HAP-1 (cell line): ENCODE measurements around the gene MND1.

Source experiments
- DNase-seq, 2 experiments: peaks; one replicate each; pipeline ENCODE4 v3.0.0-alpha.2; 2016 to 2020; ENCODE audit warnings: low spot score in 2 of 2
- H3K27me3 ChIP-seq: fragments of 250-450 bp; sonication (Bioruptor Pico); 2 replicates; pipeline ENCODE4 v1.5.1; 2020; ENCODE audit warnings: low read depth, mild to moderate bottlenecking, moderate library complexity
- H3K36me3 ChIP-seq: fragments of 250-450 bp; sonication (Bioruptor Pico); replicated peaks from 2 replicates; pipeline ENCODE4 v1.5.1; 2020; ENCODE audit warnings: mild to moderate bottlenecking
- H3K4me1 ChIP-seq: fragments of 250-450 bp; sonication (Bioruptor Pico); 2 replicates; pipeline ENCODE4 v1.5.1; 2020; ENCODE audit warnings: mild to moderate bottlenecking
- H3K4me3 ChIP-seq: fragments of 250-450 bp; sonication (Bioruptor Pico); 2 replicates; pipeline ENCODE4 v1.5.1; 2020; ENCODE audit warnings: mild to moderate bottlenecking, moderate library complexity
- H3K9me3 ChIP-seq: fragments of 250-450 bp; sonication (Bioruptor Pico); 2 replicates; pipeline ENCODE4 v1.5.1; 2020; ENCODE audit warnings: mild to moderate bottlenecking, moderate library complexity
- in situ Hi-C: fragments of 300-500 bp; cut with MboI; formaldehyde crosslinking; loops from 3 replicates; pipeline ENCODE4 v1.14.3; 2020; ENCODE audit warnings: low sequenced_read_pairs, inconsistent platforms, mixed read lengths

Gene MND1

DNA sequence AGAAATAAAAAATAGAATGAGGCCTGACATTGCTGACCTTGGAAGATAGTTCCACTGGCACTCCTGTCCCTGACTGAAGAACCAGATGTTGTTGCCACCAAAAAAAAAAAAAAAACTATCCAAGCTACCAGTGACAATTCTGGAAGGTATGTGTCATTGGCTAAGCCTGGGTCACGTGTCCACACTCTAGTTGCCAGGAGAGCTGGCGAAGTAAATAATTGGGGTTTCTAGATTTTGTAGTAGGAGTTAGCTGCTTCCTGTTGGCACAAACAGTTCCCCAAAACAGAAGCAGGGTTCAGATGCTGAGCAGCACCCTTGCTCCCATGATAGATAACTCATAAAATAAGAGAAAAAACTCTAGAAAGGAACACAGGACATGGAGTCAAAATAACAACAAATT is 20.5 kb downstream of the MND1 start:
- in situ Hi-C loops, result no loop called here
- Histone ChIP-seq H3K4me3 (no peak overlapping the region), H3K9me3 (no peaks in the 10 kb centered on the region; the same call in 1 of the 2 replicates), H3K36me3 (peaks cover 55% of the 10 kb centered on the region), H3K27me3 (no peaks in the 10 kb centered on the region), H3K4me1 (no peaks in the 10 kb centered on the region)
- no peak for DNase-seq

DNA sequence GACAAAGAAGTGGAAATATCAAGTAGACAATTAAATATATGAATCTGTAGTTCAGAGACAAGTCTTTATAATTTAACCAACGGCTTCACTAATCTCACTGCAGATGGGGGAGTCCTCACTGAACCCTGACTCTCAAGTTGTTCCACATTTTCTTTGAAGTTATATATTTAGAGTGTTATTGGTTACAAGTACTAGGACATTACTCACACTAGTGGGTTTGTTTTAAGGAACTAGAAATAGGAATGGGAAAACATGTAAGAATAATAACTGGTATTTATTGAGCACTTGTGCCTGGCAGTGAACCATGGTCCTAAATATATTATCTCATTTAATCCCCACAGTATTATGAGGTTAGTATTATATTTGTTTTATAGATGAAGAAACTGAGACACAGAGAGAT is 22.0 kb downstream of the MND1 start:
- in situ Hi-C loops, result no loop called here
- no peak overlapping the region for H3K4me3 ChIP-seq
- no peaks in the 10 kb centered on the region for H3K4me1 ChIP-seq
- H3K9me3 ChIP-seq, result no peaks in the 10 kb centered on the region; the same call in 1 of the 2 replicates
- peaks cover 60% of the 10 kb centered on the region for H3K36me3 ChIP-seq
- H3K27me3 ChIP-seq, result no peaks in the 10 kb centered on the region
- no peak for DNase-seq

GRCh38 chr4:153367092-153367491 is 22.6 kb downstream of the MND1 start:
- DNase-seq, result no peak
- in situ Hi-C loops, result no loop called here

DNA sequence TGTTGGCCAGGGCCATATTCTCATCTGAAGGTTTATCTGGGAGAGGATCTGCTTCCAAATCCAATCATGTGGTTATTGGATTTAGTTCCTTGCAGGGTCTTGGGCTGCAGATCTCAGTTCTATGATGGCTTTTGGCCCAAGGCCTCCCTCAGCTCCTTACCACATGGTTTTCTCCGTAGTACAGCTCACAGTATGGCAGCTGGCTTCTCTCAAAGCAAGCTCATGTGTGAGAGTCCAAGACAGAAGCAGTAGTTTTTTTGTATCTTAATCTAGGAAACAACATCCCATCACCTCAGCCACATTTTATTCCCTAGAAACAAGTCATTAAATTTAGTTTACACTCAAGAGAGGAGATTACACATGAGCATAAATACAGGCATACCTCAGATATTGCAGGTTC is 24.5 kb downstream of the MND1 start:
- Histone ChIP-seq H3K36me3 (peaks cover 54% of the 10 kb centered on the region), H3K27me3 (no peaks in the 10 kb centered on the region), H3K4me3 (no peak overlapping the region), H3K4me1 (no peaks in the 10 kb centered on the region), H3K9me3 (no peaks in the 10 kb centered on the region; the same call in 1 of the 2 replicates)
- in situ Hi-C loops, result no loop called here
- no peak for DNase-seq

More at GRCh38 chr4:153367092-153367491, 22.6 kb downstream of the MND1 start:
- Histone ChIP-seq H3K36me3 (peaks cover 66% of the 10 kb centered on the region), H3K4me1 (no peaks in the 10 kb centered on the region), H3K27me3 (no peaks in the 10 kb centered on the region), H3K9me3 (no peaks in the 10 kb centered on the region; the same call in 1 of the 2 replicates), H3K4me3 (no peak overlapping the region)

DNA sequence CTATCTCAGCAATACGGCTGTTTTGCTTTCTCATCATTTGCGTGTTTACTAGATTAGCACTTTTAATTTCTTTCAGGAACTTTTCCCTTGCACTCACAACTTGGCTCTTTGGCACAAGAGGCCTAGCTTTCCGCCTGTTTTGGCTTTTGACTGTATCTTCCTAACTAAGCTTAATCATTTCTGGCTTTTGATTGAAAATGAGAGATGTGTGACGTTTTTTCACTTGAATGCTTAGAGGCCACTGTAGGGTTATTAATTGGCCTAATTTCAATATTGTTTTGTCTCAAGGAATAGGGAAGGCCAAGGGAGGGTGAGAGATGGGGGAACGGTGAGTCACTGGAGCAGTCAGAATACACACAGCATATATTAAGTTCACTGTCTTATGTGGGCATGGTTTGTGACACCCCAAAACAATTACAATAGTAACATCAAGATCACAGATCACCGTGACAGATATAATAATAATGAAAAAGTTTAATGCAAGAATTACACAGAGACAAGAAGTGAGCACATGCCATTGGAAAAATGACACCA is 27.3 kb downstream of the MND1 start:
- Histone ChIP-seq H3K9me3 (no peaks in the 10 kb centered on the region), H3K4me1 (no peaks in the 10 kb centered on the region), H3K27me3 (no peaks in the 10 kb centered on the region), H3K4me3 (no peak overlapping the region), H3K36me3 (peaks cover 47% of the 10 kb centered on the region)
- DNase-seq, result no peak
- in situ Hi-C loops, result no loop called here

- Histone ChIP-seq H3K36me3 (peaks cover 38% of the 10 kb centered on the region), H3K27me3 (no peaks in the 10 kb centered on the region), H3K9me3 (no peaks in the 10 kb centered on the region), H3K4me1 (peaks cover 4% of the 10 kb centered on the region), H3K4me3 (no peak overlapping the region)
- DNase-seq, result no peak
- in situ Hi-C loops, result no loop called here
These were observed 28.6 kb downstream of the MND1 start for GRCh38 chr4:153372967-153373562.

DNA sequence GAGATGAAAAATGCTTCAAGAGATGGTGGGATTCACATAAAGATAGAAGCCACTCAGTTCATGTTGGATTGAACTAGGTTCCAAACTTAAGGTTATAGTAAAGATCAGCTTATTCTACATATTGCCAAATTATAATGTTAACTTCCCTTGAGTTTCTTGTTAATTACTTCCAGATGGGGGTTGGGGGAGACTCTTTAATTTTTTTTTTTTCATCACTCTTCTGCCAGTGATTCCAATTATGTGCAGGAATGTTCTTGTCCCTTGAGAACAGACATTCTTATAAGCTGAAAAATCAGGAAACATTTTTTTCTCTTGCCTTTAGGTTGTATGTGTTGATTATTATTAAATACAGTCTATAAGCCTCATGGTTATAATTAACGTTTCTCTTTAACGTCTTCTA is 30.0 kb downstream of the MND1 start:
- no peaks in the 10 kb centered on the region for H3K27me3 ChIP-seq
- H3K4me1 ChIP-seq, result peaks cover 4% of the 10 kb centered on the region
- in situ Hi-C loops, result no loop called here
- H3K9me3 ChIP-seq, result no peaks in the 10 kb centered on the region
- H3K36me3 ChIP-seq, result peaks cover 24% of the 10 kb centered on the region
- DNase-seq, result no peak
- no peak overlapping the region for H3K4me3 ChIP-seq

GRCh38 chr4:153375303-153375702 is 30.8 kb downstream of the MND1 start:
- H3K4me3 ChIP-seq, result no peak overlapping the region
- peaks cover 16% of the 10 kb centered on the region for H3K36me3 ChIP-seq
- in situ Hi-C loops, result no loop called here
- no peaks in the 10 kb centered on the region for H3K9me3 ChIP-seq
- no peaks in the 10 kb centered on the region for H3K27me3 ChIP-seq
- H3K4me1 ChIP-seq, result peaks cover 4% of the 10 kb centered on the region
- no peak for DNase-seq

DNA sequence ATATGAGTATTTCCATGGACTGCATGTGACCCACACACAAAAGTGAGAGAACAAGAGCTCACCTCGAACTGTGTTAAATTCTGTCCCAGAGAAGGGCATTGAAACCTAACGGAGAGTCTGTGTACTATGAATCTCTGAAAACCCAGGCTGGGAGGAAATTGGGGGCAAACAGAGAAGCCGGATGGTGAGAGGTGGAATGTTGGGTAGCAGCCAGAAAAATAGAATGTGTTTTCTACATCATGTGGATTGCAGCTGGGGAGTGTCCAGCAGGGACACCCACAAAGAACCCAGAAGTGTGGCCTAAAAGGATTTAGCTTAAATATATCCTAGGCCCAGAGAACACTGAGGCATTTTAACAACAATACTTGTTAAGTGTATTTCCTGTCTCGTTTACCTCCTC is 38.6 kb downstream of the MND1 start:
- in situ Hi-C loops, result no loop called here
- DNase-seq, result no peak
- no peaks in the 10 kb centered on the region for H3K9me3 ChIP-seq
- no peak overlapping the region for H3K4me3 ChIP-seq
- peaks cover 4% of the 10 kb centered on the region for H3K4me1 ChIP-seq
- H3K36me3 ChIP-seq, result peaks cover 2% of the 10 kb centered on the region; the same call in 1 of the 2 replicates
- no peaks in the 10 kb centered on the region for H3K27me3 ChIP-seq

- no peaks in the 10 kb centered on the region for H3K27me3 ChIP-seq
- in situ Hi-C loops, result no loop called here
- H3K36me3 ChIP-seq, result peaks cover 2% of the 10 kb centered on the region; the same call in 1 of the 2 replicates
- H3K4me3 ChIP-seq, result no peak overlapping the region
- H3K4me1 ChIP-seq, result peaks cover 6% of the 10 kb centered on the region; the same call in 1 of the 2 replicates
- DNase-seq, result no peak
- no peaks in the 10 kb centered on the region for H3K9me3 ChIP-seq
These were observed 39.7 kb downstream of the MND1 start for GRCh38 chr4:153384160-153384559.

GRCh38 chr4:153385784-153386183 is 41.3 kb downstream of the MND1 start:
- H3K36me3 ChIP-seq, result peaks cover 2% of the 10 kb centered on the region; the same call in 1 of the 2 replicates
- no peaks in the 10 kb centered on the region for H3K9me3 ChIP-seq
- peaks cover 6% of the 10 kb centered on the region; the same call in 1 of the 2 replicates for H3K4me1 ChIP-seq
- no peaks in the 10 kb centered on the region for H3K27me3 ChIP-seq
- in situ Hi-C loops, result no loop called here
- no peak overlapping the region for H3K4me3 ChIP-seq
- DNase-seq, result no peak

DNA sequence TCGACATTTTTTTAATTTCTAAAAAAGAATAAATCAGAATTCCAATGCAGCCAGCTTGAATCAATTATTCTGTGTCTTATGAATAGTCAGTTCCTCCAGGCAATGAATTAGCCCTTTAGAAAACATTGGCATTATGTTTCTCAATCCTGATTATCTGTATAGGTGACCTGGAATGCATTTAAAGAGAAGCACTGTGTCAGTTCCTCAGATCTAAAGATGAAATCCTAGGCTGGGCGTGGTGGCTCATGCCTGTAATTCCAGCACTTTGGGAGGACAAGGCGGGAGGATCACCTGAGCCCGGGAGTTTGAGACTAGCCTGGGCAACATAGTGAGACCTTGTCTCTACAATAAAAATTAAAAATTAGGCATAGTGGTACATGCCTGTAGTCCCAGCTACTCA is 43.5 kb downstream of the MND1 start:
- peak; percentile 50 to 66 for DNase-seq
- H3K9me3 ChIP-seq, result no peaks in the 10 kb centered on the region
- H3K4me3 ChIP-seq, result no peak overlapping the region
- peaks cover 6% of the 10 kb centered on the region; the same call in 1 of the 2 replicates for H3K4me1 ChIP-seq
- H3K36me3 ChIP-seq, result peaks cover 2% of the 10 kb centered on the region; the same call in 1 of the 2 replicates
- in situ Hi-C loops, result no loop called here
- no peaks in the 10 kb centered on the region for H3K27me3 ChIP-seq

- Histone ChIP-seq H3K36me3 (peaks cover 5% of the 10 kb centered on the region; the same call in 1 of the 2 replicates), H3K4me1 (no peaks in the 10 kb centered on the region), H3K27me3 (no peaks in the 10 kb centered on the region), H3K4me3 (no peak overlapping the region), H3K9me3 (no peaks in the 10 kb centered on the region)
- in situ Hi-C loops, result no loop called here
- no peak for DNase-seq
These were observed 48.9 kb downstream of the MND1 start for GRCh38 chr4:153393397-153393796.

DNA sequence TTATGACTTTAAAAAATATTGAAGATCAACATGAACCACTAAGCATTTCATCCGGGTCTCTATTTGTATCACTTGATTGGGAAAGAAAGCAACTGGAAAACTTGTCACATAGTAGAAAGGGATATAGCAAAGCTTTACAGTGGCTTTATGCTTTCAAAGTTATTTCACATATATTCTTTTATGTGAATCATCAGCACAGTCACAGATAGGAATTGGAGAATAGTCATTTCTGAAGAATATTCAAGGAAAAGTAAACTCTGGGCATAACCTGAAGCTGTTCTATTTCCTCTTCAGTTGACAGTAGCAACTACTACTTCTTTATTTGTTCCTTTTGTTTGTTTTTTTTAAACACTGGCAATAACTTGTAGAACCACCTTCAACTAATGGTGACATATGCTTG is 50.5 kb downstream of the MND1 start:
- in situ Hi-C loops, result no loop called here
- Histone ChIP-seq H3K27me3 (no peaks in the 10 kb centered on the region), H3K36me3 (peaks cover 5% of the 10 kb centered on the region; the same call in 1 of the 2 replicates), H3K4me3 (no peak overlapping the region), H3K4me1 (no peaks in the 10 kb centered on the region), H3K9me3 (no peaks in the 10 kb centered on the region)
- DNase-seq, result no peak
